Right lobe of liver (tissue), 6 donors: Measurements from ENCODE around the gene MOGAT2. TPM values are rescaled to one million over a fixed set of nuclear protein-coding genes. Genes with fewer than 3 reads are reported as not detected.

Experiments used
- ATAC-seq, 4 donors: fragments of 200-7000 bp; cut with Tn5 transposase; one replicate each; pipeline ENCODE4 v1.9.1; 2020; ENCODE audit warnings: mild to moderate bottlenecking in 4 of 4, moderate library complexity in 4 of 4
- DNase-seq, 3 donors: peaks; one replicate each; pipeline ENCODE4 v3.0.0-alpha.2; 2020
- H3K27ac ChIP-seq, 3 donors: fragments of 200-600 bp; one replicate each; pipeline ENCODE4 v1.8.0; 2022
- H3K27me3 ChIP-seq, 2 donors: fragments of 200-600 bp; one replicate each; pipeline ENCODE4 v1.8.0; 2022
- H3K36me3 ChIP-seq, 4 donors: fragments of 200-600 bp; sonication (generic) in 1 of 4; one replicate each; pipeline versions ENCODE4 v1.5.1 to v1.8.0; 2017 to 2022; ENCODE audit warnings: control low read depth in 1 of 4
- H3K4me1 ChIP-seq, 4 donors: fragments of 200-600 bp; sonication (generic) in 1 of 4; one replicate each; pipeline versions ENCODE4 v1.5.1 to v1.8.0; 2017 to 2022; ENCODE audit warnings: control low read depth in 1 of 4
- H3K4me3 ChIP-seq, 3 donors: fragments of 200-600 bp; one replicate each; pipeline ENCODE4 v1.8.0; 2022
- H3K9me3 ChIP-seq, 4 donors: fragments of 200-600 bp; sonication (generic) in 1 of 4; one replicate each; pipeline versions ENCODE4 v1.5.1 to v1.8.0; 2017 to 2022; ENCODE audit warnings: control low read depth in 1 of 4
- POLR2A ChIP-seq: fragments of 450-650 bp; IDR thresholded peaks from one replicate; pipeline ENCODE4 v1.6.1; 2017; ENCODE audit warnings: antibody characterized with exemption, mild to moderate bottlenecking
- WGBS: methylation state at CpG from one replicate; pipeline ENCODE4 v1.1.6; 2018; ENCODE audit warnings: low coverage, low lambda C conversion rate; ENCODE audit not compliant: insufficient coverage; ENCODE audit errors: missing lambda C conversion rate; 5-methylcytosine and 5-hydroxymethylcytosine counted together
- intact Hi-C, 2 donors: fragments of 100-400 bp; cut with DNase I; formaldehyde crosslinking; loops; one replicate each; pipeline versions ENCODE4 v1.11.2 to v1.14.1; 2022
- total RNA-seq, 6 experiments: library from RNA; depleted of rRNA in 2 of 6; stranded (reverse); fragments of >200 nt in 2 of 6; fragmentation: NEBNext Ultra II Directional in 3 of 6; extraction: Animal tissue kit (Norgen Biotek cat#: 25700) in 3 of 6; gene quantifications; one replicate each; pipeline versions ENCODE4 v1.1.0 to v1.2.4, GENCODE V29; 2016 to 2023
- TF ChIP-seq, protein P1 (sequence below), 4 donors: fragments of 200-600 bp in 3 of 4; fragments of 450-650 bp in 1 of 4; IDR thresholded peaks; one replicate each; pipeline versions ENCODE4 v1.5.1 to v1.8.0; 2016 to 2022; ENCODE audit warnings: antibody characterized with exemption in 4 of 4, mild to moderate bottlenecking in 2 of 4
- donor health status: DM: no; HTN: yes; CAD: no.
- donor health status: DM: no; HTN: no; CAD: no.
- donor health status: DM: no; HTN: no; CAD: no.
- donor health status: DM: no; HTN: yes; CAD: no.
- donor health status: DM: no; HTN: yes; CAD: no.

Gene MOGAT2
- total RNA-seq, 6 experiments from 2014 or later = 24.3 to 164 (median 100) TPM

GRCh38 chr11:75691804-75692203 is 25.8 kb upstream of the MOGAT2 start:
- Histone ChIP-seq H3K27ac (no peak overlapping the region), H3K27me3 (no peaks in the 10 kb centered on the region), H3K4me3 (no peak overlapping the region), H3K9me3 (no peaks in the 10 kb centered on the region), H3K4me1 (no peaks in the 10 kb centered on the region), H3K36me3 (no peaks in the 10 kb centered on the region)
- DNase-seq (no peak), ATAC-seq (no peak)
- TF ChIP-seq, protein P1, sequence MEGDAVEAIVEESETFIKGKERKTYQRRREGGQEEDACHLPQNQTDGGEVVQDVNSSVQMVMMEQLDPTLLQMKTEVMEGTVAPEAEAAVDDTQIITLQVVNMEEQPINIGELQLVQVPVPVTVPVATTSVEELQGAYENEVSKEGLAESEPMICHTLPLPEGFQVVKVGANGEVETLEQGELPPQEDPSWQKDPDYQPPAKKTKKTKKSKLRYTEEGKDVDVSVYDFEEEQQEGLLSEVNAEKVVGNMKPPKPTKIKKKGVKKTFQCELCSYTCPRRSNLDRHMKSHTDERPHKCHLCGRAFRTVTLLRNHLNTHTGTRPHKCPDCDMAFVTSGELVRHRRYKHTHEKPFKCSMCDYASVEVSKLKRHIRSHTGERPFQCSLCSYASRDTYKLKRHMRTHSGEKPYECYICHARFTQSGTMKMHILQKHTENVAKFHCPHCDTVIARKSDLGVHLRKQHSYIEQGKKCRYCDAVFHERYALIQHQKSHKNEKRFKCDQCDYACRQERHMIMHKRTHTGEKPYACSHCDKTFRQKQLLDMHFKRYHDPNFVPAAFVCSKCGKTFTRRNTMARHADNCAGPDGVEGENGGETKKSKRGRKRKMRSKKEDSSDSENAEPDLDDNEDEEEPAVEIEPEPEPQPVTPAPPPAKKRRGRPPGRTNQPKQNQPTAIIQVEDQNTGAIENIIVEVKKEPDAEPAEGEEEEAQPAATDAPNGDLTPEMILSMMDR (IDR thresholded peaks at IDR 0.05) = no peak
- no peak for TF ChIP-seq POLR2A
- intact Hi-C loops = no loop called here
- WGBS = 64% methylated on average over 4 of the region's 4 CpGs

DNA sequence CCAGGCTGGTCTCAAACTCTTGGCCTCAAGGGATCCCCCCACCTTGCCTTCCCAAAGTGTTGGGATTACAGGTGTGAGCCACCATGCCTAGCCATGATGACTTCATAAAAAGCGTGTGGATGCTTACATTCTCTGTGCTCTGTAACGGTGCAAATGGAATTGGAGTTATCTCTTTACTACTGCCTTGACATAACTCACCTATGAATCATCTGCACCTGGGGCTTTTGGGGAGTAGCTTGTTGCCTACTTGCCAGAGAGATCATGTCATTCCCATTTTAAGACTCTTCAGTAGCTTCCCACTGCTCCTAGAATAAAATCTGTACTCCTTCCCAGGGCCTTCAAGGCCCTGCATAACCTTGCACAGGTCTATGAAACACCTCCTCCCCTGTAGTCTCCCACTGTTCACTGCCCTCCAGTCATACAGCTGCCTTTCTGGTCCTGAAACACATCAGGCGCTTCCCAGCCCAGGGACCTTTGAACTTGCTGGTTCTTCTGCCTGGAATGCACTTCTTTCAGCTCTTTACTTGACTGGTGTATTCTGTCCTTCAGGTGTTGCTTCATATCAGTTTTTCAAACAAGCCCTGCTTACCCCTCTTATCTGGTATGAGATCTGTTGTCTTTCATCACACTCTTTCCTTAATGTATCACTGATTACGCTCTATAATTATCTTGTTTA is 19.6 kb upstream of the MOGAT2 start:
- H3K9me3 ChIP-seq = no peaks in the 10 kb centered on the region
- 91% methylated on average over 4 of the region's 4 CpGs for WGBS
- ATAC-seq (no peak), DNase-seq (no peak)
- no peaks in the 10 kb centered on the region for H3K4me1 ChIP-seq
- H3K27ac ChIP-seq = no peak overlapping the region
- H3K4me3 ChIP-seq = no peak overlapping the region
- TF ChIP-seq, protein P1 (IDR thresholded peaks at IDR 0.05) = no peak
- no peak for TF ChIP-seq POLR2A
- no peaks in the 10 kb centered on the region for H3K27me3 ChIP-seq
- intact Hi-C loops = no loop called here
- no peaks in the 10 kb centered on the region for H3K36me3 ChIP-seq

DNA sequence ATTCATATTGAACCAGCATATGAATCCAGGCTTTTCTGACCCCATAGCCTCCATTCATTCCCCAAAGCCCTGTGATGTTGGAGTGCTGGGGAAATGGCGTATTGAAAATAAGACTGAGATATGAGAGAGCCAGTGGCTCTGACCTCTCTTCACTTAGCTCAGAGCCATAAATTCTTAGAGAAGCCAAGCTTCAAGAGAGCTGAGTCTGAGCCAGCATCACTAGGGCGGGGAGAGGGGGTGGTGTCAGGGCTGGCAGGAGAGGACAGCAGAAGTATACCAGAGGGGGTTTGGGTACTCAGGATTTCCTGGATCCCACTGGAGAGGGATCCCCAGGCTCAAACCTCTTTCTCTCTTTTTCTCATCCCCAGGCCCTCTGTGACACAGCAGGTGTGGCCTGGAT is 16.7 kb upstream of the MOGAT2 start:
- intact Hi-C loops = loop anchor here in 1 of 2 donors (10.0 kb wide), 1 partner anchor 64 kb away; the partner anchor contains the start of gene DGAT2
- 63% methylated on average over 2 of the region's 2 CpGs for WGBS

GRCh38 chr11:75703695-75704237 is 13.9 kb upstream of the MOGAT2 start:
- Histone ChIP-seq H3K27me3 (no peaks in the 10 kb centered on the region), H3K4me3 (no peak overlapping the region), H3K9me3 (no peaks in the 10 kb centered on the region), H3K36me3 (no peaks in the 10 kb centered on the region), H3K27ac (no peak overlapping the region), H3K4me1 (peaks cover 0 to 8% (median 3%) of the 10 kb centered on the region in 4 donors)
- no peak for ATAC-seq
- intact Hi-C loops = loop anchor here in 1 of 2 donors (10.0 kb wide), 1 partner anchor 61 kb away; the partner anchor contains the start of gene DGAT2
- TF ChIP-seq, protein P1 (IDR thresholded peaks at IDR 0.05) = no peak
- no peak for TF ChIP-seq POLR2A
- no peak for DNase-seq
- WGBS = 80% methylated on average over 5 of the region's 7 CpGs

More for the DNA sequence above, 16.7 kb upstream of the MOGAT2 start:
- DNase-seq (no peak), ATAC-seq (no peak)
- Histone ChIP-seq H3K4me3 (no peak overlapping the region), H3K4me1 (peaks cover 0 to 2% (median under 1%) of the 10 kb centered on the region in 4 donors), H3K27me3 (no peaks in the 10 kb centered on the region), H3K36me3 (no peaks in the 10 kb centered on the region), H3K27ac (no peak overlapping the region), H3K9me3 (no peaks in the 10 kb centered on the region)
- TF ChIP-seq, protein P1 (IDR thresholded peaks at IDR 0.05) = no peak
- TF ChIP-seq POLR2A = no peak
